ENCODE measurements around the gene MED8.

MED8 gene

GRCh38 chr1:43389326-43390313 lies at the start of gene MED8, which contains the start of gene SZT2:
TSS of gene MED8 (minus strand) at chr1:43389800. CDS start at chr1:43389764, 36 bp downstream.
TSS of gene SZT2 (plus strand) at chr1:43389899. CDS start at chr1:43389969, 70 bp downstream.
- DNase-seq = peak; percentile 70 to 88 (median 80)

DNA sequence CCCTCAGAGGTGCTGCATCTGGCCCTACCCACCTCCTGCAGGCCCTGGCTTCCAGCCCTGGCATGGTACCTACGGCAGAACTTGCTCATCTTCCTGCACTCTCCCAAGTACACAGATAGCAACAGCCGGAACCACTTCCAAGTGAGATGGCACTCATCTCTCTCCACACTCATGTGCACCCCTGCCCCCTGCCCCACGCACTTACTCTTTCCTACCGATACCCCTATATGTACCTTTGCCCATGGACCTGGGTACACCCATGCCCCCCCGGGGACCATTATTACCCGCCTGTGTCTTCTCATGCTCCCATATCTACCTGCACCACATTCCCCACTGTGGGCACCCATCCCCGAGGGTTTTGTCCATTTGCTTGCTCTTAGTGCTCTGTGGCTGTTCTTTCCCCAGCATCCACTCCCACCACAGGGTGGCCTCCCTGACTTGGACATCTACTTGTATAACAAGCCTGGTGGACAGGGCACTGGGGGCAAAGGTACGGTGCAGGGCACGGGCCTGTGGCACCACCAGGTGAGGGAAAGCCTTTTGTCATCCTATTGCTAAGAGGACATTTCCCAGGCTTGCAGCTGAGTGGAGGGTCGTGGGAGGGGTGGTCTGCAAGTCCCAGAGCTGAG lies 49.5 kb upstream of the MED8 start:
- DNase-seq = no peak

- DNase-seq = no peak
Observed at GRCh38 chr1:43438576-43438952, 49.0 kb upstream of the MED8 start.

DNA sequence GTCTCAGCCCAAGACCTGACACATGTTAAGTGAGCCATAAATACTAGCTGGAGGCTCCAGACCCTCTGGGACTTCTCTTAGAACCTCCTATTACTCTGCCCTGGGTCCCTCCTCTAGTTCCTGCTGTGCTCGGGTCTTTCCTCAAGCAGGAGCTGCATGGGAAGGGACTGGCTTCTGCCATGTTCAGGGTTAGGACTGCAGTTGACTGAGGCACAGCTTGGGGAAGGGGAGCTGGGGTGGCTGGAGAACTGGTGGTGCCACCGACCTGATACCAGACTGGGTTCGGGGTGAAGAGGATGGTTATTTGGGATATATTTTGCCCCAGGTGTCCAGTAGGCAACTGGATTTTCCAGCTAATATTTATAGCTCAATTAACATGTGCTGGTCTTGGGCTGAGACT lies 48.4 kb upstream of the MED8 start:
- no peak for DNase-seq

- DNase-seq = no peak
Observed at GRCh38 chr1:43437031-43437973, 47.7 kb upstream of the MED8 start.

- no peak for DNase-seq
Observed at GRCh38 chr1:43436371-43436770, 46.8 kb upstream of the MED8 start.

GRCh38 chr1:43435146-43436145 lies 45.8 kb upstream of the MED8 start:
- DNase-seq = no peak

GRCh38 chr1:43434256-43434655 lies 44.7 kb upstream of the MED8 start:
- no peak for DNase-seq

DNA sequence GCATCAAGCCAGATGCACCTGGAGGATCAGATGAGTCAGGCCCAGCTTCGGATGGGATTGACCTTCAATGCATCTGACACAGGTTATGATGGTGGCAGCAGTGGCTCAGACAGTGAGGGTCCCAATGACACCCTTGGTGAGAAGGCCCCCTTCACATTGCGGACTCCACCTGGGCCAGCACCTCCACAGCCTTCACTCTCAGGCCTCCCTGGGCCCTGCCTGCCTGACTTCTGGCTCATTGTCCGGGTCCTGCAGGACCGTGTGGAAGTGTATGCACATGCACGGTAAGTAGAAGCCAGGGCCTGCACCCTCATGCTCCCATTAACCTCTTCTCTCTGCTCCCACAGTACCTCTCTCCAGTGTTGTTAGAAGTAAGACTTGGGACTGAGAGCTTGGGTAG lies 43.3 kb upstream of the MED8 start:
- DNase-seq = no peak

DNA sequence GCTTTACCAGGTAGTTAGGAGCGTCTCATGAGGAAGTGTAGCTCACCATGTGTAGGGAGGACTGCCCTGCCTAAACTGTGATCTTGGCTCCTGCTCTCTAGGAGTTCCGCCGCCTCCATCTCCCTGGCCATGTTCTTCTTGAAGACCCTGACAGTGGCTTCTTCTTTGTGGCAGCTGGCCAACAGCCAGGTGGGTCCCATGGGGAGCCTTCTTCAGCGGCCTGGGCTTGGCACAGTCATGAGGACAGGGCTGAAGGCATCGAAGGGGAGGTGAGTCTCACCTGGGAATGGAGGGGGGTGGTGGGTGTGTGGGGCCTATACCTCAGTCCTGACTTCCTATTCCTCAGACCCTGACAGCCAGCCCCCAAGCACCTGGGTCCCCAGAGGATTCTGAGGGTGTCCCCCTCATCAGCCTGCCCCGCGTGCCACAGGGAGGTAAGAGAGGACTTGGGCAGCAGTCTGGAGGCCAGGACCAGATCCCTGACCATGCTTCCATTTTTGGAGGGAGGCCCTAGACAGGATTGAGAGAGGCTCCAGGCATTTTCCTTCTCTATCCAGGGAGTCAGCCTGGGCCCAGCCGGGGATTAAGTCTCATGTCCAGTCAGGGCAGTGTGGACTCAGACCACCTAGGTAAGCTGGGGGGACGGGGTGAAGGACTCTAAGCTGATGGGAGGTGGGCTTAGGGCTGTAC lies 42.7 kb upstream of the MED8 start:
- DNase-seq = no peak

DNA sequence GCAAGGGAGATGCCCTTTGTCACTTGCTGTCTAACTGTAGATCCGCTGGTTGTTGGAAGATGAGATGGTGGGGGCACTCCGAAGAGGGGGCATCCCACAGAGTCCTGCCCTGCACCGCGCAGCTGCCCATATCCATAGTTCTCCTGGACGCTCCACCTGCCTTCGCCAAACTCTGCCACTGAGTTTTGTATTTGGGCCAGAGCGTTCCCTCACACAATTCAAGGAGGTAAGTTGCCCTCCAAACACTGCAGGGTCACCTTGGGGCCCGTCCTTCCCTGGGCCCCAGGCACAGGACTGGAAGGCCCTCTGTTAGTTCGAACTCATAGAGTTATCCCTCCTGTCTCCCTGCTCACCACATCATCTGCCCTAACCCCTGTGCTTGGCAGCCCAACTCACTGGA lies 42.1 kb upstream of the MED8 start:
- no peak for DNase-seq

GRCh38 chr1:43430831-43431230 lies 41.2 kb upstream of the MED8 start:
- no peak for DNase-seq

- DNase-seq = no peak
Observed at GRCh38 chr1:43427941-43428340, 38.3 kb upstream of the MED8 start.

DNA sequence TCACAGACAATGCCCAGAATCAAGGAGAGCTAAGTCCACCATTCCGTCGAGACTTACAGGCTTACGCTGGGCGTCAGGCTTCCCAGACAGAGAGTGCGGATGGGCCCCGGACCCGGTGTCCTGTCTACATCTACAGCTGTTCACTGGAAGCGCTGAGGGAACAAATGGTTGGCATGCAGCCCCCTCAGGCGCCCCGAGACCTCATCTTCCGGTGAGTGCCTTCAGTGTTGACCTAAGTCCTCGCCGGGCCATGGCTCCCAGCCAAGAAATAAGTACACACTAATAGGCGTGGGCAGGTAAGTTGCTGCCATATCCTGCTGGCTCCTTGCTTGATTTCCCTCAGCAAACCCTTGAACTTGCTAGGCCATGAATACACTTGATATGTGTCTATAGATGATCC lies 37.9 kb upstream of the MED8 start:
- no peak for DNase-seq

DNA sequence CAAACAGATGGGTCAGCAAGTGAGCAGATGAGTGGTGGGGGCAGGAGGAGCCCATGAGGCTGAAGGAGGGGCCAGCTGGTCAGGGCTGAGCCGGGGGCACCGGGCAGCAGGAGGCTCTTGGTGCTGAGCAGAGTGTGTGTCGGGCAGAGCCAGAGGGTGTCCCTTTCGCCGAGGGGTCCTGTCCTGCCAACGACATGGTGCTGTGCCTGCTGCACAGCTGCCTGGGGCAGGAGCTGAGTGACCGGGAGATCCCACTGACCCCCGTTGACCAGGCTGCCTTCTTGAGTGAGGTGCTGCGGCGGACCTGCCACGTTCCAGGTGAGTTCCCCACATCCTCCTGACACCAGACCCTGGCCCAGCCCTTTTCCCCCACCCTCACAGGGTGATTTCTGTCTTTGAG lies 36.6 kb upstream of the MED8 start:
- no peak for DNase-seq

DNA sequence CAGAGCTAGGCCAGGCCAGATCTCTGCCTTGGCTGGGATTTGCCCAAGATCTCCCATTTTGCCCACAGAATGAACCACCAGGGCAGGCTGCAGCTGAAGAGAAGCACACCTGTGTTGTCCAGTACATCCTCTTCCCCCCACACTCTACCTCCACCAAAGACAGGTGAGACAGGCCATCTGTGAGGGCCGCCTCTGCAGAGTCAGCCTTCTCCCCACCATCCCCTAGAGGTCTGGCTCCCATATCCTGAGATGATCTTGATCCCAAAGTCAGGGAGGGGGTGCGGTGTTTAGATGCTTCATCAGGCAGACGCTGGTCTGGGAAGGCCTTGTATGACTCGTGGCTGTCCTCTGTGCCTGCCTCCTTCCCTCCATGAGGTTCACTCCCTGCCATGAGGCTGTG lies 35.4 kb upstream of the MED8 start:
- DNase-seq = no peak

DNA sequence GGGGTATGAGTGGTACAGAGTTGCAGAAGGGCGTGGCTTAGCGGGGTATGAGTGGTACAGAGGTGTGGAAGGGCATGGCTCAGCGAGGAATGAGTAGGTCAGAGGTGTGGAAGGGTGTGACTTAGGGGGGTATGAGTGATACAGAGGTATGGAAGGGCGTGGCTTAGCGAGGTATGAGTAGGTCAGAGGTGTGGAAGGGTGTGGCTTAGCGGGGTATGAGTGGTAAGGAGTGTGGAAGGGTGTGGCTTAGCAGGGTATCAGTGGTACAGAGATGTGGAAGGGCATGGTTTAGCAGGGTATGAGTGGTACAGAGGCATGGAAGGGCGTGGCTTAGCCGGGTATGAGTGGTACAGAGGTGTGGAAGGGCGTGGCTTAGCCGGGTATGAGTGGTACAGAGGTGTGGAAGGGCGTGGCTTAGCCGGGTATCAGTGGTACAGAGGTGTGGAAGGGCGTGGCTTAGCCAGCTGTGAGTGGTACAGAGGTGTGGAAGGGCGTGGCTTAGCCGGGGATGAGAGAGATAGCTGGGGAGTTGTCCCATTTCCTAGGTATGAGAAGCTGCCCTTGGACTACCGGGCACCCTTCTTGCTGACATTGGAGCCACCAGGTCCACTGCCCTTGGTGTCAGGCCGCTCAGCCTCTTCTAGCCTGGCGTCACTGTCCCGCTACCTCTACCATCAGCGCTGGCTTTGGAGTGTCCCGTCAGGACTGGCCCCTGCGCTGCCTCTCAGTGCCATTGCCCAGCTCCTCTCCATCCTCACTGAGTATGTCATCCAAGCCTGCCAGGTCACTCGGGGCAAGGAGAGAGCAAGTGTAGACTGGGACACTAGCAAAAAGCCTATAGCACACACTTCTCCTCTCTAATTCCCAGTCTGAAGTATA lies 34.3 kb upstream of the MED8 start:
- no peak for DNase-seq

DNA sequence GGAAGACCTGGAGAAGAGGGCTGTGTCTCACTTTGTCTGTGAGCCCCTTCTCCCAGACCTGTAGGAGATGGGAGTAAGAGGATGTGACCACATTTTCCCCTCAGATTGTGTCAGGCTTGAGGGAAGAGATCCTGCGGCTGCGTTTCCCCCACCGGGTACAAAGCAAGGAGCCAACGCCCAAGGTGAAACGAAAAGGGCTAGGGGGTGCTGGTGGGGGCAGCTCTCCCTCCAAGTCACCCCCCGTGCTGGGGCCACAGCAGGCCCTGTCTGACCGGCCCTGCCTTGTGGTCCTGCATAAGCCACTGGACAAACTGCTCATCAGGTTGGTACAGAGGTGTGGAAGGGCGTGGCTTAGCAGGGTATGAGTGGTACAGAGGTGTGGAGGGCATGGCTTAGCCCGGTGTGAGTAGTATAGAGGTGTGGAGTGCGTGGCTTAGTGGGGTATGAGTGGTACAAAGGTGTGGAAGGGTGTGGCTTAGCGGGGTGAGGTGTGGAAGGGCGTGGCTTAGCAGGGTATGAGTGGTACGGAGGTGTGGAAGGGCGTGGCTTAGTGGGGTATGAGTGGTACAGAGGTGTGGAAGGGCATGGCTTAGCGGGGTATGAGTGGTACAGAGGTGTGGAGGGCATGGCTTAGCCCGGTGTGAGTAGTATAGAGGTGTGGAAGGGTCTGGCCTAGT lies 33.5 kb upstream of the MED8 start:
- DNase-seq = no peak

- no peak for DNase-seq
Observed at GRCh38 chr1:43421976-43422750, 32.6 kb upstream of the MED8 start.
